ENCODE results near the gene SMC2.
A peak's percentile ranks its signal among the peaks of the same experiment; 100 is the strongest.

Gene SMC2

DNA sequence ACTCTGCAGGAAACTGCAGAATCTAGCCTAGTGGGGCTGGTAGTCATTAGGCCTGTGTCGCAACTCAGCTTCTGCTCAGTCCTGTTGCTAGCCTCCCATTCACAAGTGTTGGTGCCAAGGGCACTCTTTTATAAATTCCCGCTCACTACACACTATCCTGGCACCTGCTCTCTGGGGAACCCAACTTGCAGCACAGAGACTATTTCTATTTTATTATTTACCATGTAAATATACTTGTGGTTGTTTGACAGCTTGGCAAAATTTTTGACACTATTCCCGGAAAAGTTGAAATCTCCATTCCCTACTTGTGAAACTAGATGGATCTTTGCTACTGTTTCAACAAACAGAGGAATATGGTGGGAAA lies 20.4 kb upstream of the SMC2 start:
- DNase-seq, result no peak
- Histone ChIP-seq H3K36me3 (no peaks in the 10 kb centered on the region), H3K27me3 (ENCODE audit: insufficient read depth, low read depth, severe bottlenecking) (no peaks in the 10 kb centered on the region), H3K4me3 (ENCODE audit: low read depth, low read length) (no peak overlapping the region), H3K27ac (no peak overlapping the region), H3K9me3 (ENCODE audit: severe bottlenecking) (peaks cover 4% of the 10 kb centered on the region)
- TF ChIP-seq, protein P1, sequence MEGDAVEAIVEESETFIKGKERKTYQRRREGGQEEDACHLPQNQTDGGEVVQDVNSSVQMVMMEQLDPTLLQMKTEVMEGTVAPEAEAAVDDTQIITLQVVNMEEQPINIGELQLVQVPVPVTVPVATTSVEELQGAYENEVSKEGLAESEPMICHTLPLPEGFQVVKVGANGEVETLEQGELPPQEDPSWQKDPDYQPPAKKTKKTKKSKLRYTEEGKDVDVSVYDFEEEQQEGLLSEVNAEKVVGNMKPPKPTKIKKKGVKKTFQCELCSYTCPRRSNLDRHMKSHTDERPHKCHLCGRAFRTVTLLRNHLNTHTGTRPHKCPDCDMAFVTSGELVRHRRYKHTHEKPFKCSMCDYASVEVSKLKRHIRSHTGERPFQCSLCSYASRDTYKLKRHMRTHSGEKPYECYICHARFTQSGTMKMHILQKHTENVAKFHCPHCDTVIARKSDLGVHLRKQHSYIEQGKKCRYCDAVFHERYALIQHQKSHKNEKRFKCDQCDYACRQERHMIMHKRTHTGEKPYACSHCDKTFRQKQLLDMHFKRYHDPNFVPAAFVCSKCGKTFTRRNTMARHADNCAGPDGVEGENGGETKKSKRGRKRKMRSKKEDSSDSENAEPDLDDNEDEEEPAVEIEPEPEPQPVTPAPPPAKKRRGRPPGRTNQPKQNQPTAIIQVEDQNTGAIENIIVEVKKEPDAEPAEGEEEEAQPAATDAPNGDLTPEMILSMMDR (IDR thresholded peaks at IDR 0.05; ENCODE audit: low read depth, low read length), result no peak

DNA sequence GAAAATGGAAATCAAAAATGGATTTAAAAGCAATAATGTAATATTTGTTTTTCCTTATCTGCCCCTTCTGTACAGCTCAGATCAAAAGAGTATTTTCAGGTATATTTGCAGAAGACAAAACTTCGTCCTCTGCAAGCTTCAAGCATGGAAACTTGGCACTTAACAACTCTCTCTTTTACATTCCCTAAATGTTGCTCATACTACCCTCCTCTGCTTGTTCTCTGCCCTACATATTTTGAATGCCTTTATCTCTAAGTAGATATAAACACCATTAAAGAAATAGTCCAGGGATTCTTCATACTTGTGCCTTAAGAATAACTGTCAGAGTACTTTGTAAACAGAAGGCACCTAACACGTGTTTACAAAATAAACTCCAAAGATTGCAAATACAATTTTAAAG lies 19.2 kb upstream of the SMC2 start:
- H3K36me3 ChIP-seq, result no peaks in the 10 kb centered on the region
- H3K4me3 ChIP-seq (ENCODE audit: low read depth, low read length), result no peak overlapping the region
- H3K9me3 ChIP-seq (ENCODE audit: severe bottlenecking), result peaks cover 6% of the 10 kb centered on the region
- no peaks in the 10 kb centered on the region for H3K27me3 ChIP-seq (ENCODE audit: insufficient read depth, low read depth, severe bottlenecking)
- no peak overlapping the region for H3K27ac ChIP-seq
- TF ChIP-seq, protein P1 (IDR thresholded peaks at IDR 0.05; ENCODE audit: low read depth, low read length), result no peak
- DNase-seq, result no peak

DNA sequence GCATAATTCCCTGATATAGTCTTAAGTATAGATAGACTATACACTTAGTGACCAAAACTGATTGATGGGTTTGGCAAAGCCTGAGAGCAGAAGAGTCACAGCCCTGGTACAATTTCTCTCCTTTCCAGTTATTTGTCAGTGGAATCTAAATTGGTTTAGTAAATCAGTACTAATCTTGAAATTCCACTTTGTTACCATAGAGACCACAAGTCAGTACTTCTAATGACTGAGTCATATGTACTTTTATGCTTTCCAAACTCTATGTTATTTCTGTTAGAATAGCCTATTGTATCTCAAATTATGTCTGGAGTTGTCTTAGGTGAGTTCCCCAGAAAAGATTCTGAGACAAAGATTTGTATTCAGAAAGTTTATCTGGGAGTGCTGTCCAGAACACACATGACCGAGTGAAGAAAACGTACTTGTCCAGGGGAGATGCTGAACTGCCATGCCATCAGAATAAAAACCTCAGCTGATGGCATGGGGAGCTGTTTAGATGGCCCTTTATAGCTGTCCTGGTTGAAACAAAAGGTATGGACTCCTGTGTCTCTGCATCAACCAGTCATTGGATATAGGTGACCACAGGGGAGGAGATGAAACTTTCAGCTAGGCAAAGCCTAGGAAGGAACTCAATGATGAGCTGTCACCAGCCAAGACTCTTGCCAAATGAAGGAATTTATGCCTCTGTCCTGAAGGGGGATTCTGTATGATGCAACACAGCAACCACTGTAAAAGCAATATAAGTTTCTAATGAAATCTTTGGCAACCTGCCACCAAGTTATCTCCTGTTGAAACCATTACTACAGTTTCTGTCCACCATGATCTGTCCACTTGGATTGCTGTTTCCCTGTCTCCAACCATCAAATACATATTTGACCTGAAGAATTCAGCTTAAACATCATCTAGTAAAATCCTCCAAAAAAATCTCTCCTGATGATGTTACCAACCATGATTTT lies 18.0 kb upstream of the SMC2 start:
- TF ChIP-seq, protein P1 (IDR thresholded peaks at IDR 0.05; ENCODE audit: low read depth, low read length), result no peak
- H3K9me3 ChIP-seq (ENCODE audit: severe bottlenecking), result peaks cover 14% of the 10 kb centered on the region
- H3K4me3 ChIP-seq (ENCODE audit: low read depth, low read length), result no peak overlapping the region
- no peaks in the 10 kb centered on the region for H3K27me3 ChIP-seq (ENCODE audit: insufficient read depth, low read depth, severe bottlenecking)
- no peaks in the 10 kb centered on the region for H3K36me3 ChIP-seq
- no peak for DNase-seq
- no peak overlapping the region for H3K27ac ChIP-seq

DNA sequence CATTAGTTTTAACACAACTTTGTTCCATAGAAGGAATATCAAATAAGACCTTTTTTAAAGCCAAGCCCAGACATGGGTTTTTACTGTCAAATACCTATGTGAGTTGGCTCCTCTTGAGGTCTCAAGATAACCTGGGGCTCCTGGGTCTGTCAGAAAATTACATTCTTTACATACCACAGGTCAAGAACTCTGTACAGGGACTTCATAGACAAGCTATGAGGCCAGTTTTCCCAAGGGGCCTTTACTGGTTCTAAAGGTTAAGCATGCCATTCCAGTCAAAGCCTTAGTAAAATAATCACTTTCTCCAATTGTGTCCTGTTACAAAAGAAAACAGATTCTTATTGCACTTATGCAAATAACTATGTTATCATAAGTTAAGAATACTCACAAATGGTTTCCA lies 15.5 kb upstream of the SMC2 start:
- no peaks in the 10 kb centered on the region for H3K27me3 ChIP-seq (ENCODE audit: insufficient read depth, low read depth, severe bottlenecking)
- H3K27ac ChIP-seq, result no peak overlapping the region
- DNase-seq, result no peak
- no peaks in the 10 kb centered on the region for H3K36me3 ChIP-seq
- peaks cover 24% of the 10 kb centered on the region for H3K9me3 ChIP-seq (ENCODE audit: severe bottlenecking)
- H3K4me3 ChIP-seq (ENCODE audit: low read depth, low read length), result no peak overlapping the region
- TF ChIP-seq, protein P1 (IDR thresholded peaks at IDR 0.05; ENCODE audit: low read depth, low read length), result no peak

DNA sequence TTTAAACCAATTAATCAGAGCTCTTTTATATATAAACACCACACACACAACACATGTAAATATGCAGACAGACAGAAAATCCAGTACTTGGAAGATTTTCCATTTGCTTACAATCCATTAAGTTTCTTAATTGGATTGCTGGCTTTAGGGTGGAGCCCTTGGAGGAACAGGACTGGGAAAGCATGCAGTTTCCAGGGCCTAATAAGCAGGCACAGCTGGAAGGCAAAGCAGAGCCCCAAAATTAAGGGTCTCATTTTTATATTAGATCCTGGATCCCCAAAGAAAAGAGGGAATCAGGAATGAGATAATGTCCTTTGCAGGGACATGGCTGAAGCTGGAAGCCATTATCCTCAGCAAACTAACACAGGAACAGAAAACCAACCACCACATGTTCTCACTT lies 13.1 kb upstream of the SMC2 start:
- peak; percentile 32 for DNase-seq
- Histone ChIP-seq H3K36me3 (no peaks in the 10 kb centered on the region), H3K4me3 (ENCODE audit: low read depth, low read length) (no peak overlapping the region), H3K9me3 (ENCODE audit: severe bottlenecking) (peaks cover 24% of the 10 kb centered on the region), H3K27ac (no peak overlapping the region), H3K27me3 (ENCODE audit: insufficient read depth, low read depth, severe bottlenecking) (no peaks in the 10 kb centered on the region)
- TF ChIP-seq, protein P1 (IDR thresholded peaks at IDR 0.05; ENCODE audit: low read depth, low read length), result no peak

Measured in WERI-Rb-1 (cell line).